Activated T-helper 1 cell treated with anti-CD3 and anti-CD28 coated beads, Interleukin-12 subunit alpha, Interleukin-12 subunit beta, Interleukin-2, Interleukin-4 antibody, amounts not matched to agents 30 ng/mL and 10 ng/mL and 1 ng/mL, durations not matched to agents 14 hours and 24 hours and 36 hours (primary cell): Measurements from ENCODE around the gene IGF1R. TPM values are rescaled to one million over a fixed set of nuclear protein-coding genes. Genes with fewer than 3 reads are reported as not detected.
A peak's percentile ranks its signal among the peaks of the same experiment; 100 is the strongest.

Source experiments
- DNase-seq: peaks from one replicate; pipeline ENCODE4 v3.0.0; 2021; ENCODE audit warnings: low spot score
- H3K27ac Mint-ChIP-seq: one replicate; pipeline ENCODE4 v1.8.0; 2021; ENCODE audit warnings: mild to moderate bottlenecking, mixed read lengths
- H3K27me3 Mint-ChIP-seq: one replicate; pipeline ENCODE4 v1.8.0; 2022; ENCODE audit warnings: mild to moderate bottlenecking, moderate library complexity, mixed read lengths; ENCODE audit not compliant: insufficient read depth
- H3K36me3 Mint-ChIP-seq: one replicate; pipeline ENCODE4 v1.8.0; 2021; ENCODE audit warnings: low read depth, mixed read lengths
- H3K4me1 Mint-ChIP-seq: one replicate; pipeline ENCODE4 v1.8.0; 2021; ENCODE audit warnings: low read depth, mixed read lengths
- H3K4me3 Mint-ChIP-seq: one replicate; pipeline ENCODE4 v1.8.0; 2021; ENCODE audit warnings: mild to moderate bottlenecking, moderate library complexity, mixed read lengths
- H3K9me3 Mint-ChIP-seq: one replicate; pipeline ENCODE4 v1.8.0; 2021; ENCODE audit warnings: mixed read lengths
- intact Hi-C: fragments of 100-400 bp; cut with micrococcal nuclease; formaldehyde crosslinking; loops from one replicate; pipeline ENCODE4 v1.15.1; 2024
- total RNA-seq: library from RNA; stranded (reverse); gene quantifications from 2 replicates; pipeline ENCODE4 v1.2.3, GENCODE V29; 2022

The IGF1R gene
- total RNA-seq, 1 donor from 2014 or later = 38.7 TPM

- no peak overlapping the region for H3K4me3 Mint-ChIP-seq
- intact Hi-C loops = no loop called here
- no peaks in the 10 kb centered on the region for H3K27me3 Mint-ChIP-seq
- no peak overlapping the region for H3K27ac Mint-ChIP-seq
- peaks cover 22% of the 10 kb centered on the region for H3K4me1 Mint-ChIP-seq
- H3K9me3 Mint-ChIP-seq = peaks cover 3% of the 10 kb centered on the region
- no peak for DNase-seq
- H3K36me3 Mint-ChIP-seq = no peaks in the 10 kb centered on the region
These were observed 194.0 kb downstream of the IGF1R start for GRCh38 chr15:98842192-98842972.

DNA sequence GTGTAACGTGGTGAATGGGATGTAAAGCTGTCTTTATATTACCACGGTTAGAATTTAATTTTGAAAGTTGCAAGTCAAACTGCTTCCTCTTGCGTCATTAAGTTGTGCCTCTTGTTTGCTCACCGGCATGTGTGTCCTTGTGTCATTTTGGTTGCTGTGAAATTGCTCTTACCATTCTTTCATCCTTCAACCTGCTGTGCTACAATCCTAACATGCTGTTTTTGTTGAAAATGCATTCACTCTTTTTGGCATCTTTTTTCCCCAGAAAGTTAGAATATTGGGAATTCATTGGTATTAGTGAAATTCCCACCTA, 194.6 kb downstream of the IGF1R start:
- Mint-ChIP-seq H3K36me3 (no peaks in the 10 kb centered on the region), H3K9me3 (no peaks in the 10 kb centered on the region), H3K4me1 (peaks cover 22% of the 10 kb centered on the region), H3K27ac (no peak overlapping the region), H3K27me3 (no peaks in the 10 kb centered on the region), H3K4me3 (no peak overlapping the region)
- no peak for DNase-seq
- intact Hi-C loops = no loop called here

DNA sequence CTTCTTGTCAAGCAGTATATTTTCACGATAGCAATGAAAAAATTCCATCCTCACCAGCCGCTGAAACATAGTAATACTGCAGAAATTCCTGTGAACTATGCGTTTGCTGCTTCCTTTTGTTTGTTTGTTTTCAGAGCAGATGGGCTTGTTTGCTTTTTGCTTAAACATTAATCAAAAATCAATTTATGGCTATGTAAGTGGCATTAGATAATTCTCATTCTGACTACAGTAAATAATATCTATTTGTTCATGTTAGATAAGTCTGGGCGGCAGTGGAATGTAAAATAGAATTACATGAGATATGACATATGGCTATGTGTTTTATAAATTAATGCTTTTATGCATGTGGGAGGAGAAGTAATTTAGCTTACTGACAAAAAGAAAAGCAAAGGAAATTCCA, 195.5 kb downstream of the IGF1R start:
- no peak overlapping the region for H3K4me3 Mint-ChIP-seq
- H3K9me3 Mint-ChIP-seq = no peaks in the 10 kb centered on the region
- H3K36me3 Mint-ChIP-seq = no peaks in the 10 kb centered on the region
- no peak overlapping the region for H3K27ac Mint-ChIP-seq
- DNase-seq = no peak
- intact Hi-C loops = no loop called here
- peaks cover 22% of the 10 kb centered on the region for H3K4me1 Mint-ChIP-seq
- H3K27me3 Mint-ChIP-seq = no peaks in the 10 kb centered on the region

GRCh38 chr15:98844261-98844660, 195.9 kb downstream of the IGF1R start:
- no peak overlapping the region for H3K27ac Mint-ChIP-seq
- peaks cover 22% of the 10 kb centered on the region for H3K4me1 Mint-ChIP-seq
- H3K9me3 Mint-ChIP-seq = no peaks in the 10 kb centered on the region
- H3K4me3 Mint-ChIP-seq = no peak overlapping the region
- H3K36me3 Mint-ChIP-seq = no peaks in the 10 kb centered on the region
- DNase-seq = no peak
- no peaks in the 10 kb centered on the region for H3K27me3 Mint-ChIP-seq
- intact Hi-C loops = no loop called here

DNA sequence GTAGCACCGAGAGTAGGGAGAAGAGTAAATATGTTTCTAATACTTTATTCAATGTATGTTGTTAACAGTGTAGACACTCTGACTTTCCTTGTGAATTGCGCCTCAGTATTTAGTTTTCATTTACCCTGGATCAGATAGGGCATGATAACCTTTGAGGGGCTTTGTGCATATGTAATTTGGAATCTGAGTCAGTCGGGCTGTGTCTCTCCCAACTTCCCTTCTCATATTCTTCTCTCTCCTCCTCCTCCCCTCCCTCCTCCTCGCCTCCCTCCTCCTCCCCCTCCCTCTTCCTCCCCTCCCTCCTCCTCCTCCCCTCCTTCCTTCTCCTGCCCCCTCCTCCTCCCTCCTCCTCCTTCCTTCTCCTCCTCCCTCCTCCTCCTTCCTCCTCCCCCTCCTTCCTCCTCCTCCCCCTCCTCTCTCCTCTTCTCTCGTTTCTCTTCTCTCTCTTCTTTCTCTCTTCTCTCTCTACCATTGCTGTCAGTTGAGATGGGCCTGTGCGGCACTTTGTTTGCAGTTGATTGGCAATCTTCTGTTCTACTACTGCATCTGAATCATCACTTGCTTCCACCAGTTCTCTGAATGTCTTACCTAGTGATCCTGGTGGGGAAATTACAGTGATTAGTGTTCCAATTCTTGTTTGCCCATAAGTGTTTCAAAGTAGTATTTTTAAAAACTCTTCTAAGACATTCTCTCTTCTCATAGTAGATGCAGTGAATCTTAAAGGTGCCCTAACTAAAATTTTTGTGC, 197.0 kb downstream of the IGF1R start:
- no peaks in the 10 kb centered on the region for H3K9me3 Mint-ChIP-seq
- no peaks in the 10 kb centered on the region for H3K27me3 Mint-ChIP-seq
- no peak overlapping the region for H3K4me3 Mint-ChIP-seq
- peaks cover 21% of the 10 kb centered on the region for H3K4me1 Mint-ChIP-seq
- H3K27ac Mint-ChIP-seq = peak overlapping the region; percentile 57
- intact Hi-C loops = no loop called here
- no peak for DNase-seq
- H3K36me3 Mint-ChIP-seq = no peaks in the 10 kb centered on the region

- peaks cover 41% of the 10 kb centered on the region for H3K4me1 Mint-ChIP-seq
- H3K36me3 Mint-ChIP-seq = no peaks in the 10 kb centered on the region
- peak; percentile 71 for DNase-seq
- intact Hi-C loops = no loop called here
- H3K4me3 Mint-ChIP-seq = peak overlapping the region; percentile 94
- H3K27ac Mint-ChIP-seq = peak overlapping the region; percentile 99
- no peaks in the 10 kb centered on the region for H3K9me3 Mint-ChIP-seq
- H3K27me3 Mint-ChIP-seq = no peaks in the 10 kb centered on the region
These were observed 202.7 kb downstream of the IGF1R start for GRCh38 chr15:98850961-98851572.

DNA sequence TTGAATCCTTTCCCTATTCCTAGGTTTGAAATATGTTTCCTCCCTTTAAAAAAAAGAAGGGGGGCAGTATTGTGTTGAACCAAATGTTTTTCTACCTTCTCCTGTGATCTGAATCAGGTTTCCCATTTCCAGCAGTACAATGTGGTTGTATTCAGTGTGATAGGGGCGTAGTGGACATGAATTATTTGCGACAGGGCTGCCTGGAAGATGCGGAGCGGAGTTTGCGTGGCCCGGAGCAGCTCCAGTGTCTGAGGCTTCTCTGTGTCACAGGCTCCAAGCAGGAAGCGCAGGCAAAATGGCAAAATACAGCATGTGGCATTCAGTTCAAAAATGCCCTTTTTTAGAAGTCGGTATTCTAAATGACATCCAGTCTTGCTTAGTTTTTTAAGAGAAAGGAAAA, 204.8 kb downstream of the IGF1R start:
- Mint-ChIP-seq H3K27me3 (no peaks in the 10 kb centered on the region), H3K36me3 (no peaks in the 10 kb centered on the region), H3K9me3 (no peaks in the 10 kb centered on the region), H3K4me3 (peak overlapping the region; percentile 94), H3K27ac (peak overlapping the region; percentile 99), H3K4me1 (peaks cover 45% of the 10 kb centered on the region)
- DNase-seq = peak; percentile 72
- intact Hi-C loops = loop anchor here (1.0 kb wide), 2 partner anchors 12 to 205 kb away; partner anchors contain the start of gene IGF1R

DNA sequence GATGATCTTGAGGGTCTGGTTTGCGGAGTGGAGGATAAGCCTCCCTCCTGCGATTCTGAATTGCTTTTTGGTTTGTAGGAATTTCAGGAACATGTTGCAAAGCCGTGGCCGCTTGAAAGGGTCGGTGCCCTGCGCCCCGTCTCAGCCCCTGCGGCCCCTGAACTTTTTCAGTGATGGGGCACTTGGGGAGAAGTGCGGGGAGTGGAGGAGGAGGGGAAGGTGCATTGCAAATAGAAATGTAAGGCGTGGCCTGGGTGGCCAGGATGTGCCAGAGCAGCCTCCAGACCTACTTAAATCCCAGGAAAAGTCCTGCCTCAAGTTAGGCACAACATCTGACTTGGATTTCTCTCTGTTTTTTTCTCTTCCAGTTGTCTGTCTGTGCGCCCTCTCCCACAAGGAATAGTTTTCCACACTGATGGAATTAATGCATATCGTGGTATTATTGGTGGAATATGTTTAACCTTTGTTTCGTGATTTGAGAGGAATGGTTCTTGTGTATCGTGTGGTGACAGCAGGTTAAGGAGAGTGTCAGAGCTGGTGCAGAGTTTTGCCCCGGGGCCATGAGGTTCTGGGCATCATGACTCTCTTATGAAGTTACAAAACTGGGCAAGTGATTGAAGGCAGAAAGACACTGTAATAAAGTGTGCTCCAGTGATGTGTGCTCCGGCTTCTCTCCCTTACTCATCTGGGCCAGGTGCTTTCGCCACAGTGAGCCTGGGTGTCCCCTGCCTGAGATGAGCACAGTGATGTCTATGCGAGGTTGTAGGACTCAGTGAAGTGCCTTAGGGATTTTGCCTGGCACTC, 205.5 kb downstream of the IGF1R start:
- intact Hi-C loops = loop anchor here (1.0 kb wide), 2 partner anchors 11 to 206 kb away; partner anchors contain the start of gene IGF1R
- H3K36me3 Mint-ChIP-seq = no peaks in the 10 kb centered on the region
- H3K4me1 Mint-ChIP-seq = peaks cover 52% of the 10 kb centered on the region
- no peaks in the 10 kb centered on the region for H3K9me3 Mint-ChIP-seq
- peak overlapping the region; percentile 99 for H3K27ac Mint-ChIP-seq
- no peaks in the 10 kb centered on the region for H3K27me3 Mint-ChIP-seq
- DNase-seq = no peak
- peak overlapping the region; percentile 94 for H3K4me3 Mint-ChIP-seq

DNA sequence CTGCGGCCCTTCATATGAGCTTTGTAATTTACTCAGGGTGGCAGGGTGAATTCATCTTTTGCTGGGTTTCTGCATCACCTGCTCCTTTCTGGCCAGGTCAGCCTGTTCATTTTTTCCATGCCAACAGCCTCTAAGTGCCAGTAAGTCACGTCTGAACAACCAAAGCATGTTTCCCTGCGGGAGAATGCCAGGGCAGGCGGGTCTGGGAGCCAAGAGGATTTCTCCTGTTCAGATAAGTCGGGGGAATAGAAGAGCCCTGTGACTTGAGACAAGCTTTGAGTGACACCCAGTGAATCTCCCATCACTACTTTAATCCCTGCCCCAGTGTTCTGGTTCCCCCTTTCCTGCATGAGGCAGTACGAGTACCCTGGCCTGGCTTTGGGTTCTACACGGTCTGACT, 206.2 kb downstream of the IGF1R start:
- no peaks in the 10 kb centered on the region for H3K9me3 Mint-ChIP-seq

GRCh38 chr15:98855067-98855814, 206.9 kb downstream of the IGF1R start:
- DNase-seq = no peak
- Mint-ChIP-seq H3K27me3 (no peaks in the 10 kb centered on the region), H3K36me3 (no peaks in the 10 kb centered on the region), H3K27ac (no peak overlapping the region), H3K9me3 (no peaks in the 10 kb centered on the region), H3K4me3 (peak overlapping the region; percentile 11), H3K4me1 (peaks cover 58% of the 10 kb centered on the region)
- intact Hi-C loops = no loop called here

More for the DNA sequence above, 206.2 kb downstream of the IGF1R start:
- Mint-ChIP-seq H3K4me1 (peaks cover 57% of the 10 kb centered on the region), H3K27me3 (no peaks in the 10 kb centered on the region), H3K4me3 (no peak overlapping the region), H3K36me3 (no peaks in the 10 kb centered on the region), H3K27ac (peak overlapping the region; percentile 71)
- intact Hi-C loops = no loop called here
- DNase-seq = no peak

DNA sequence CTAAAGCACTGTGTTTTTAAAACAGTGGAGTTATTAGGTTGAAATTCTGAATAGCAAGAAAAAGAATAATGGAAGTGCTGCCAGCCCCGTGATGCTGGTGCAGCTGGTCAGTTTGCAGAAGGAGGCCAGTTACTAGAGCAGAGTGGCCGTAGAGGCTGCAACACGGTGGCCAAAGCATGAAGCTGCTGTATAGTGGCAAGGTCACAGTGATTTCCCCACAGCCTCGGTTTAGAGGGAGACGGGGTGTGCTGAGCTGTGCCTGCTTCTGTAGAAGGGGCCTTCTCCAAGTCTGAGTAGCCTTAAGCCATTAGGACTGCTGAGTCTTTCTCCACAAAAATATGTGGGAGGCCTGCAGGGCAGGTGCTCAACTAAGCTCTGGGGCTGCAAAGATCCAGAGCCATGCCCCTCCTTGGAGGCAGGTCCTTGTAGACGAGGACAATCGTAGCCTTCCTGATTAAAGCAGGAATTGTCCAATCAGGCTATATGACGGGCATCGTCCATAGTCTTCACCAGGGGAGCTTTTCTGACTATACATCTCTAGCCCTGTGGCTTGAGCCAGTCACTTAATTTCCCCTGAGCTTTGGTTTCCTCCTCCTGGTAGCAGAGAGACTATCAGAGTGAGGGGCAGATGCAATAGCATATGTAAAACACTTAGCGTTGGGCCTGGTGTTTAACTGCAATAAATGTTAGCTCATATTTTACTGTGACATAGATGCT, 207.6 kb downstream of the IGF1R start:
- Mint-ChIP-seq H3K27me3 (no peaks in the 10 kb centered on the region), H3K36me3 (no peaks in the 10 kb centered on the region)
- intact Hi-C loops = no loop called here

DNA sequence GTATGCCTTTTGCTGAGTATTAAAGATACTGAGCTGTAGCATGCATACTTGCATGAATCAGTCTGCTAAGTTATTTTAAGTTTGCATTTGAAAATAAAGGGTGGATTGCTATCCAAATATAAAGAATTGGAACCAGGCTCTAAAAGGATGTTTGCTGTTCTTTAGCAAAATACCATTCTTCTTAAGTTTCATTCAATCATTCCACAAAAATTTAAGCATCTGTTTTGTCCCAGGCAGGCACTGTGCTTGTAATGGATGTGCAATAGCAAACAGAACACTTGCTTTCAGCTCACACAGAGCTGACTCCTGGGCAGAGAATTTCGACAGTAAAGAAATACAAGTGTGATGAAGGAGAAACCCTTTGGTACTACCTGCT, 208.2 kb downstream of the IGF1R start:
- Mint-ChIP-seq H3K36me3 (no peaks in the 10 kb centered on the region), H3K27me3 (no peaks in the 10 kb centered on the region), H3K4me3 (no peak overlapping the region), H3K9me3 (no peaks in the 10 kb centered on the region), H3K4me1 (peaks cover 58% of the 10 kb centered on the region), H3K27ac (no peak overlapping the region)
- intact Hi-C loops = no loop called here
- DNase-seq = no peak

More for the DNA sequence above, 207.6 kb downstream of the IGF1R start:
- H3K27ac Mint-ChIP-seq = no peak overlapping the region
- H3K4me3 Mint-ChIP-seq = no peak overlapping the region
- DNase-seq = no peak
- no peaks in the 10 kb centered on the region for H3K9me3 Mint-ChIP-seq
- H3K4me1 Mint-ChIP-seq = peaks cover 58% of the 10 kb centered on the region
